HepG2 (cell line): Measurements from ENCODE around the gene BCAT1. TPM values are rescaled to one million over a fixed set of nuclear protein-coding genes. Genes with fewer than 3 reads are reported as not detected.

Experiments
- AFF4 ChIP-seq: sonication (generic); formaldehyde crosslinking; IDR thresholded peaks from 2 replicates; pipeline ENCODE4 v1.4.0; 2020; ENCODE audit warnings: missing genetic modification reagents
- CHD2 ChIP-seq: IDR thresholded peaks from 2 replicates; pipeline ENCODE4 v1.6.1; 2011; ENCODE audit warnings: low read depth, low read length, improper control_type of control experiment
- EEA1 ChIP-seq: sonication (generic); formaldehyde crosslinking; IDR thresholded peaks from 2 replicates; pipeline ENCODE4 v1.5.1; 2020; ENCODE audit warnings: mild to moderate bottlenecking, missing genetic modification reagents, borderline replicate concordance
- FOXA1 ChIP-seq, 2 experiments: fragments of 450-650 bp in 1 of 2; sonication (generic) in 1 of 2; formaldehyde crosslinking in 1 of 2; IDR thresholded peaks; 2 replicates each; pipeline versions ENCODE4 v1.4.0 to v1.6.1; 2016 to 2020; ENCODE audit warnings: missing genetic modification reagents in 1 of 2
- HNRNPH1 ChIP-seq: fragments of 200-400 bp; formaldehyde crosslinking; optimal IDR thresholded peaks from 2 replicates; pipeline ENCODE3; 2017; ENCODE audit warnings: mild to moderate bottlenecking, low read depth, low read length
- KAT2B ChIP-seq: fragments of 150-350 bp; IDR thresholded peaks from 2 replicates; pipeline ENCODE4 v1.6.1; 2014; ENCODE audit warnings: low read depth, low read length, borderline replicate concordance
- MAF1 ChIP-seq: sonication (generic); formaldehyde crosslinking; IDR thresholded peaks from 2 replicates; pipeline ENCODE4 v1.5.0; 2020; ENCODE audit warnings: missing genetic modification reagents, borderline replicate concordance
- PHF5A ChIP-seq: IDR thresholded peaks from one replicate; pipeline ENCODE4 v1.6.1; 2018; ENCODE audit warnings: low read depth, missing genetic modification reagents; ENCODE audit not compliant: unreplicated experiment
- RARA ChIP-seq: IDR thresholded peaks from 2 replicates; pipeline ENCODE4 v1.6.1; 2016; ENCODE audit warnings: missing genetic modification reagents, missing compliant biosample characterization
- SYNCRIP ChIP-seq: fragments of 200-400 bp; formaldehyde crosslinking; IDR thresholded peaks from 2 replicates; pipeline ENCODE4 v1.6.1; 2018; ENCODE audit warnings: mild to moderate bottlenecking, low read depth, low read length; ENCODE audit not compliant: insufficient read depth
- TMF1 ChIP-seq: sonication (generic); formaldehyde crosslinking; IDR thresholded peaks from 2 replicates; pipeline ENCODE4 v1.8.1; 2022; ENCODE audit warnings: low read depth, missing genetic modification reagents
- XBP1 ChIP-seq: sonication (generic); formaldehyde crosslinking; IDR thresholded peaks from 2 replicates; pipeline ENCODE4 v1.5.0; 2020; ENCODE audit warnings: missing genetic modification reagents
- YY1 ChIP-seq: IDR thresholded peaks from 2 replicates; pipeline ENCODE4 v1.6.1; 2011; ENCODE audit warnings: low read length, low read depth, moderate library complexity, mild to moderate bottlenecking; ENCODE audit not compliant: insufficient read depth, insufficient replicate concordance
- ZBTB4 ChIP-seq: sonication (generic); formaldehyde crosslinking; IDR thresholded peaks from 2 replicates; pipeline ENCODE4 v1.4.0; 2020; ENCODE audit warnings: missing genetic modification reagents, mild to moderate bottlenecking, borderline replicate concordance
- ZBTB7A ChIP-seq: sonication (generic); formaldehyde crosslinking; IDR thresholded peaks from 2 replicates; pipeline ENCODE4 v1.8.0; 2022; ENCODE audit warnings: mild to moderate bottlenecking, missing genetic modification reagents
- ZNF7 ChIP-seq: IDR thresholded peaks from 2 replicates; pipeline ENCODE4 v1.6.1; 2016; ENCODE audit warnings: missing biosample characterization, missing genetic modification reagents
- polyA plus RNA-seq, 8 experiments: library from polyadenylated mRNA; depleted of rRNA in 3 of 8; stranded (reverse) in 7 of 8; unstranded in 1 of 8; fragments of >200 nt; fragmentation: Illumina TruSeq in 4 of 8; extraction: Trizol in 4 of 8; gene quantifications; 2 replicates each; pipeline versions ENCODE4 v1.2.1 to v1.2.3, GENCODE V29; 2011 to 2016; ENCODE audit warnings: low read depth in 4 of 8, missing spikeins in 1 of 8, mixed read lengths in 1 of 8; ENCODE audit not compliant: insufficient read depth in 1 of 8
- total RNA-seq, 5 experiments: library from RNA; depleted of rRNA; stranded (reverse); fragments of >200 nt; fragmentation: Illumina TruSeq; extraction: Trizol; gene quantifications; 2 replicates each; pipeline ENCODE4 v1.2.3, GENCODE V29; 2016; ENCODE audit warnings: low read depth in 1 of 5

Gene BCAT1
- total and polyA plus RNA-seq, 2 of the 13 experiments (the other 11 are each of a cell fraction or from before 2014, with no cell fraction given): 8.0 to 75.5 TPM

GRCh38 chr12:24948757-24949722 lies at the start of gene BCAT1 (continued):
- TF ChIP-seq SYNCRIP: no peak
- TF ChIP-seq KAT2B: no peak
- no peak for TF ChIP-seq ZBTB7A (CRISPR knock-in tag)
- no peak for TF ChIP-seq ZNF7 (CRISPR knock-in tag)
- TF ChIP-seq PHF5A (CRISPR knock-in tag): no peak
- TF ChIP-seq CHD2: 0 out of 2 replicates have a peak, but pooled peaks have one; percentile 31
- TF ChIP-seq XBP1 (CRISPR knock-in tag): no peak
- no peak for TF ChIP-seq YY1
- TF ChIP-seq AFF4 (CRISPR knock-in tag): 0 out of 2 replicates have a peak, but pooled peaks have one; percentile 40
- no peak; the same call in 1 of the 2 replicates for TF ChIP-seq RARA
- no peak for TF ChIP-seq HNRNPH1
- no peak for TF ChIP-seq EEA1 (CRISPR knock-in tag)
- no peak for TF ChIP-seq MAF1 (CRISPR knock-in tag)
- peak; percentile 57; the same call in 1 of the 2 replicates for TF ChIP-seq ZBTB4 (CRISPR knock-in tag)
- TF ChIP-seq FOXA1 (IDR thresholded peaks at IDR 0.05): no peak
- TF ChIP-seq FOXA1 (CRISPR knock-in tag; IDR thresholded peaks at IDR 0.05): peak; percentile 45; the same call in 1 of the 2 replicates
- TF ChIP-seq TMF1 (CRISPR knock-in tag): peak; percentile 73; the same call in 1 of the 2 replicates
